Activated T-helper 2 cell treated with anti-CD3 and anti-CD28 coated beads, Interferon-gamma antibody, Interleukin-2, Interleukin-4, amounts not matched to agents 10 μg/mL and 5 μg/mL and 100 μg/mL, durations not matched to agents 14 hours and 24 hours and 36 hours (primary cell): ENCODE measurements around the gene UCK2. TPM values are rescaled to one million over a fixed set of nuclear protein-coding genes. Genes with fewer than 3 reads are reported as not detected.

Source experiments
- DNase-seq: peaks from one replicate; pipeline ENCODE4 v3.0.0; 2021; ENCODE audit warnings: low spot score
- H3K27ac Mint-ChIP-seq: one replicate; pipeline ENCODE4 v1.8.0; 2021; ENCODE audit warnings: mixed read lengths
- H3K27me3 Mint-ChIP-seq: one replicate; pipeline ENCODE4 v1.8.0; 2021; ENCODE audit warnings: low read depth, mixed read lengths
- H3K36me3 Mint-ChIP-seq: one replicate; pipeline ENCODE4 v1.8.0; 2021; ENCODE audit warnings: low read depth, mixed read lengths
- H3K4me1 Mint-ChIP-seq: one replicate; pipeline ENCODE4 v1.8.0; 2021; ENCODE audit warnings: low read depth, mixed read lengths
- H3K4me3 Mint-ChIP-seq: one replicate; pipeline ENCODE4 v1.8.0; 2021; ENCODE audit warnings: low read depth, mild to moderate bottlenecking, moderate library complexity, mixed read lengths
- H3K9me3 Mint-ChIP-seq: one replicate; pipeline ENCODE4 v1.8.0; 2021; ENCODE audit warnings: mixed read lengths
- intact Hi-C: fragments of 100-400 bp; cut with micrococcal nuclease; formaldehyde crosslinking; loops from one replicate; pipeline ENCODE4 v1.15.1; 2023
- total RNA-seq: library from RNA; stranded (reverse); gene quantifications from 2 replicates; pipeline ENCODE4 v1.2.3, GENCODE V29; 2022

Gene UCK2
- total RNA-seq, 1 donor from 2014 or later, result 94.3 TPM

DNA sequence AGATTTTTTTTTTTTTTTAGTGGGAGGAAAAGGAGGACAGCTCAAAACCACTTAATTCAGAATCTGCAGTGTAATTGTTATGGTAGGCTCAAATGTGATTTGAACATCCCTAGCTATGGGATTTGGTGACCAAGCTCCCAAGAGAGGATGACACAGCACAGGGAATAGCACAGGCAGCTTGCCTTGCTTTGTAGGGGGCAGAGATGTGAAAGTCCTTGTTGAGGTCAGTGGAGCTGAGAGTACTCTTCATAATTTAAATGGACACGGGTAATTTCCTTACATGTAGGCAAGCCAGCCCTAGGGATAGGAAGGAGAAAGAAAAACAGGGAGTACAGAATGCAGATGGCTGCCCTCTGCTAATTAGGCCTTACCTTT lies 3.2 kb upstream of the UCK2 start:
- H3K9me3 Mint-ChIP-seq, result no peaks in the 10 kb centered on the region
- DNase-seq, result no peak
- intact Hi-C loops, result no loop called here
- H3K27ac Mint-ChIP-seq, result no peak overlapping the region
- H3K27me3 Mint-ChIP-seq, result peaks cover 13% of the 10 kb centered on the region
- H3K36me3 Mint-ChIP-seq, result peaks cover 7% of the 10 kb centered on the region
- peaks cover 11% of the 10 kb centered on the region for H3K4me1 Mint-ChIP-seq
- no peak overlapping the region for H3K4me3 Mint-ChIP-seq

DNA sequence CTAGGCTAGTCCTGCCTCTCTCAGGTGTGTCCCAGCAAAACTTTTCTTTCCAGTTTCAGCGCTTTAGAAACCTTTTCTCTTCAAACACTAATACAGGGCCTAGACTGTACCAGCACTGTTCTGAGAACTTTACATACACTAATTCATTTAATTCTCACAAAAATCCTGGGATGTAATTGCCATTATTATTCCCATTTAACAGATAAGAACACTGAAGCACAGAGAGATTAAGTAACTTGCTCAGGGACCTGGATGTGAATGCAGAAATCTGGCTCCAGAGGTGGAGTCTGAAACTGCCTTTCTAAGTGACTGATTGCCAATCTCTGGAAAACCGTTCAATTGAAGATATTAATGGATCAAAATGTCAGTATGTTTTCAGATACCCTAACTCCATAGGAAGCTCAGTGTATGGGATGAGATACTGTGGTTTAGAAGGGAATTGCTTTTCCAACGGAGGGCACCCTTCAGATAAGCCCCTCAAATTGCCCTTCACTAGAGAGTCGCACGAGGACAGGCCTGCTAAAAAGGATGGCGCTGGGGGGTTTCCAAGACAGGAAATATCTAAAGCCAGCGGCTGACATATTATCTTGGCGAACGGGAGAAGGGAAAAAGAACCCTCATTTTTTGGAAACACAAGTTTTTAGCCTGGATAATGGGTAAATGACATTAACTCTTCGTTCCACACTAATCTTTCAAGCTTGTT lies 698 bp upstream of the UCK2 start:
- peaks cover 24% of the 10 kb centered on the region for H3K36me3 Mint-ChIP-seq
- intact Hi-C loops, result loop anchor here (1.0 to 5.0 kb wide), 6 partner anchors 52 to 229 kb away; partner anchors contain the start of genes ALDH9A1 and TMCO1
- H3K27me3 Mint-ChIP-seq, result peaks cover 8% of the 10 kb centered on the region
- H3K4me1 Mint-ChIP-seq, result peaks cover 20% of the 10 kb centered on the region
- peak overlapping the region; percentile 73 for H3K4me3 Mint-ChIP-seq
- no peaks in the 10 kb centered on the region for H3K9me3 Mint-ChIP-seq
- peak overlapping the region; percentile 60 for H3K27ac Mint-ChIP-seq
- DNase-seq, result no peak

DNA sequence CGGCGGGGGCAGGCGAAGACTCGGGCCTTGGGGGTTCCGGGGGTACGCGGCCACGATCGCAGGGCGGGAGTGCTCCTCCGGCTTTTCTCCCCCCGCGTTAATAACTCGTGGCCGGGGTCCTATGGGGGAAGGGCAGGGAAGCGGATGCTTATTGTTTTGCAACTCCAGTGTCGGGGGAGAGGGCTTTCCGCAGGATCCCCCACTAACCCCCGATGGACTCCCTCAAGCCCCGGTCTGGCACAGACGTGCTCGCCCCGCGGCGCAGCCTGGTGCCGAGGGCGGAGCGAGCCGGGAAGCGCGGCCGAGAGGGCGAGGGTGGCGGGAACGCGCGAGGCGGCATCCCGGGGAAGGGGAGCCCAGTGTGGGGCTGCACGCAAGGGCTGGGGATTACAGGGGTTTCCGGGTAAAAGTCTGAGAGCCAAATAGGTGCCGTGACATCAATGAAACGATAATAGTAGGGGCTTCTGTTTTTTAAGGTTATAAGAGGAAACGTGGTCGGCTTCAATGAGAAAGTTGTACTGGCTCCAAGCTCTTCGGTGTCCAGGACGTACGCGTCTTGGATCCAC lies 772 bp downstream of the UCK2 start:
- peak; percentile 32 for DNase-seq
- Mint-ChIP-seq H3K27ac (peak overlapping the region; percentile 81), H3K4me3 (peak overlapping the region; percentile 89), H3K9me3 (no peaks in the 10 kb centered on the region), H3K4me1 (peaks cover 26% of the 10 kb centered on the region), H3K27me3 (peaks cover 6% of the 10 kb centered on the region), H3K36me3 (peaks cover 29% of the 10 kb centered on the region)
- intact Hi-C loops, result loop anchor here (2.0 to 5.0 kb wide), 3 partner anchors 23 to 231 kb away; partner anchors contain the start of gene ALDH9A1

DNA sequence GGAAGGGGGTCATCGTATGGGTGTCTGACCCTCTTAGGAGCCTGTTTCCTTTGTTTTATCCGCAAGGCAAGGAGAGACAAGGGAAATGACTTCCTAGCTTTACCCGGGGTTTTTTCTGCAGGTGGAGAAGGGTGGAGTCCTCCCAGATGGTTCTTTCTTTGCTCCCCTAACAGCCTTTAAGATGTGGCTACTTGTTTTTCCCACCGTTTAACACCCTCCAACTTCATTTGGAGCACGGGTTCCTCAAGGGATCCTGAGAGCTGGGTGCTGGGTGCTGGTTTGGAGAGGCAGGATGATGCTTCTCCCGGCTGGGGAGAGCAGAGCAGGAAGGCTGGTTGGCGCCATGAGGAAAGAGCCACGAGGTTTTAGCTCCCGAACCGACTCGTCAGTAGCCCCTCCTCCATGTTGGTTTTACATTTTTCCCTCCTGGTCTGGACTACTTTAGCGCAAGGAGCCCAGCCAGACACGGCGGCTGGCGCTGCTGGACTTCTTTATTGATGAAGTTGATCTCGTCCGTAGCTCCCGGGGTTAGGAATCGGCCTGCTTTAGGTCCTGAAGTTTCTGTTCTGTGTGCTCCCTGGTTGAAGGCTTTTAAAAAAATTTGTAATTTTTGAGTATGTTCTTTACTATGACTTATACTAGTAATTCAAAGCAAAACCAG lies 1.4 kb downstream of the UCK2 start:
- intact Hi-C loops, result loop anchor here (2.0 to 5.0 kb wide), 3 partner anchors 22 to 231 kb away; partner anchors contain the start of gene ALDH9A1
- peaks cover 3% of the 10 kb centered on the region for H3K27me3 Mint-ChIP-seq
- H3K36me3 Mint-ChIP-seq, result peaks cover 31% of the 10 kb centered on the region
- H3K4me1 Mint-ChIP-seq, result peaks cover 27% of the 10 kb centered on the region
- H3K27ac Mint-ChIP-seq, result peak overlapping the region; percentile 81
- no peaks in the 10 kb centered on the region for H3K9me3 Mint-ChIP-seq
- H3K4me3 Mint-ChIP-seq, result peak overlapping the region; percentile 89
- DNase-seq, result peak; percentile 10

DNA sequence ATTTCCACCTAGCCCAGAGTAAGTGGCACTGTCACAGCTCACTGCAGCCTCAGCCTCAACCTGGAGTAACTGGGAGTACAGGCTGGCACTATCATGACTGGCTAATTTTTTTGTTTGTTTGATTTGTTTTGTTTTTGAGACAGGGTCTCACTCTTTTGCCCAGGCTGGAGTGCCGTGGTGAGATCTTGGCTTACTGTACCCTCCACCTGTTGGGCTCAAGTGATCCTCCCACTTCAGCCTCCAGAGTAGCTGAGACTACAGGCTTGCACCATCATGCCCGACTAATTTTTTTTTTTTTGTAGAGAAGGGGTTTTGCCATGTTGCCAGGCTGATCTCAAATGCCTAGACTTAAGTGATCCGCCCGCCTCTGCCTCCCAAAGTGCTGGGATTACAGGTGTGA lies 2.5 kb downstream of the UCK2 start:
- no peak for DNase-seq
- intact Hi-C loops, result loop anchor here (2.0 to 5.0 kb wide), 3 partner anchors 21 to 233 kb away; partner anchors contain the start of gene ALDH9A1
- no peaks in the 10 kb centered on the region for H3K27me3 Mint-ChIP-seq

DNA sequence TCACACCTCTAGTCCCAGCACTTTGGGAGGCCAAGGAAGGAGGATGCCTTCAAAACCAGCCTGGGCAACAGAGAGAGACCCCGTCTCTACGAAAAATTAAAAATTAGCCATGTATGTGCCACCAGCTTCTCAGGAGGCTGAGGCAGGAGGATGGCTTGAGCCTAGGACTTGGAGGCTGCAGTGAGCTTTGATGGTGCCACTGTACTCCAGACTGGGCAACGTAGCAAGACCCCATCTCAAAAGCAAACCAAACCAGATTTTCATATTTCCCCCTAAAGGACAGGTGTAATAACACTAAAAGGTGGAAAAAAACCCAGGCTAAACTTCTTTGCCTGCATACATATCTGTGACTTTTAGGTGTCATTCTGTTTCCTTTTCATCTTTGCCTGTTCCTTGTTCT lies 3.7 kb downstream of the UCK2 start:
- no peak overlapping the region for H3K4me3 Mint-ChIP-seq
- intact Hi-C loops, result no loop called here
- peaks cover 33% of the 10 kb centered on the region for H3K4me1 Mint-ChIP-seq
- H3K27ac Mint-ChIP-seq, result no peak overlapping the region
- H3K27me3 Mint-ChIP-seq, result no peaks in the 10 kb centered on the region
- H3K9me3 Mint-ChIP-seq, result no peaks in the 10 kb centered on the region
- peaks cover 31% of the 10 kb centered on the region for H3K36me3 Mint-ChIP-seq
- DNase-seq, result no peak

More for the DNA sequence above, 2.5 kb downstream of the UCK2 start:
- Mint-ChIP-seq H3K4me1 (peaks cover 32% of the 10 kb centered on the region), H3K4me3 (peak overlapping the region; percentile 89), H3K36me3 (peaks cover 31% of the 10 kb centered on the region), H3K9me3 (no peaks in the 10 kb centered on the region), H3K27ac (no peak overlapping the region)

DNA sequence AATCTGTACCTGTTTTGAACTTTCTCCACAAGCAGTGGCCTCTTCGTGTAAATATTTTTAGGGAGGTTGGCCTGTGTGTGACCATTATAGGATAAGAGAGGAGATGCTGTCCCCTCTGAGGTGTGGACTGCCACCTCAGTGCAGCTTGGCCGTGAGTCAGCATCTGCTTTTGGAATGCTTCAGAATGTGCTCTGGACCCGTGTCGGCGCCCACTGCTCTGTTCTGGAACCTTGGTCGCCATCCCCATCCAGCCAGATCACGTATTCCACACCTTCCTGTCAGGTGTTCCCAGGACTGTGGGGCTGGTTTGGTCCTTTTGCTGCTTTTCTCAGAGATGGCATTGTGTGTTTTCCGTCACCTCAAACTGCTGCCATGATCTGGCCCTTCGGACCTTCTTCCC lies 5.5 kb downstream of the UCK2 start:
- Mint-ChIP-seq H3K4me3 (no peak overlapping the region), H3K9me3 (no peaks in the 10 kb centered on the region), H3K27me3 (no peaks in the 10 kb centered on the region), H3K36me3 (peaks cover 38% of the 10 kb centered on the region), H3K27ac (no peak overlapping the region), H3K4me1 (peaks cover 33% of the 10 kb centered on the region)
- DNase-seq, result no peak
- intact Hi-C loops, result no loop called here

DNA sequence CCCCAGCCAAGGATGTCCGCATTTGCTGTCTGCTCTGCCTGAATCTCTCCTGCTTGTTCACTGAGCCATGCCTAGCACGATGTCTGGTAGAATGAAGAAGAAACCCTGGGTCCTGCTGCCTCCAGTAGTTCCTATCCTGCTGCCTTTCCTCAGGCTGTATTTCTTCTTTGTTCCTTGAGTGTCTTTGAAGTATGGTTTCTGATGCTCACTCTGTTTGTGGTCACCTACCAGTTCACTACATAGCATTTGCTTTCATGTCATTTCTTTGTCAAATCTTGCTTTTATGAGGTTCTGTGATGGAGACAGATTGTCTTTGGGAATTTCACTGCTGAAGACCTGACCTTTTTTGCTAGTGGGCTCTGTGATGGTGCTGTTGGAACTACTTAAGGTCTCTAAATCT lies 5.9 kb downstream of the UCK2 start:
- no peak for DNase-seq
- no peak overlapping the region for H3K4me3 Mint-ChIP-seq
- no peaks in the 10 kb centered on the region for H3K9me3 Mint-ChIP-seq
- H3K4me1 Mint-ChIP-seq, result peaks cover 38% of the 10 kb centered on the region
- intact Hi-C loops, result no loop called here
- peaks cover 43% of the 10 kb centered on the region for H3K36me3 Mint-ChIP-seq
- no peak overlapping the region for H3K27ac Mint-ChIP-seq
- no peaks in the 10 kb centered on the region for H3K27me3 Mint-ChIP-seq

DNA sequence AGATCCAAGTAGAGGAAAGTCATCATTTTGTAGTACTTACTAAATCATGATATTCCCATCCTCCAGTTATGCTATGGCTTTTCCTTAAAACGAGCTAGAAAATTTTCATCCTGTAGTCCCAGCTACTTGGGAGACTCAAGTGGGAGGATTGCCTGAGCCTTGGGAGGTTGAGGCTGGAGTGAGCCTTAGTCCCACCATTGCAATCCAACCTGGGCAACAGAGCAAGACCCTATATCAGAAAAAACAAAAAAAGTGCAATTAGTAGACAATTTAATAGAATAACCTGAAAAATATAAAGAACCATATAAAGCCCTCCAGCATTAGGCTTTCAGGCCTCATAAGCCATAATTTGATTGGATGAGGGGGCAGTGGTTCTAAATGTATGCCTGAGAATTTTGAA lies 6.8 kb downstream of the UCK2 start:
- Mint-ChIP-seq H3K36me3 (peaks cover 37% of the 10 kb centered on the region), H3K9me3 (no peaks in the 10 kb centered on the region), H3K4me3 (no peak overlapping the region), H3K27me3 (no peaks in the 10 kb centered on the region), H3K4me1 (peaks cover 40% of the 10 kb centered on the region), H3K27ac (no peak overlapping the region)
- intact Hi-C loops, result no loop called here
- no peak for DNase-seq

DNA sequence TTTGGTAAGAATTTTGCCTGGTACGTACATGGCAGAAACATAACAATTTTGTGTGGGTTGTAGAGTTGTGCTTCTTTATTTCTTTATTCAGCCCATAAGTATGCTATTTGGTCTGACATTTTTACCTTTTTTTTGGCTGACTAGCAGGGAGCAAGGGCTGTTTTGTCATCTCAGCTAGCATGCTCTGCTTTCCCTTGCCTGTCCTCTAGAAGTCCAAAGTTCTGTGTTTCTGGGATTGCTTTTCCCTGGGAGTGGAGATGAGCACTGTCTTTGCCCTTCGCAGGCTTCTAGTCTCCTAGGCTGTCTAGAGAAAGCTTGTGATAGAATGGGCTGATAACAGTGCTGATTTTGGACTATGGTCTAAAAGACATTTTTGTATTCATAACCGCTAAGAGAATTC lies 7.5 kb downstream of the UCK2 start:
- no peaks in the 10 kb centered on the region for H3K27me3 Mint-ChIP-seq
- no peak for DNase-seq
- no peak overlapping the region for H3K27ac Mint-ChIP-seq
- intact Hi-C loops, result no loop called here
- H3K9me3 Mint-ChIP-seq, result no peaks in the 10 kb centered on the region
- no peak overlapping the region for H3K4me3 Mint-ChIP-seq
- peaks cover 32% of the 10 kb centered on the region for H3K36me3 Mint-ChIP-seq
- peaks cover 38% of the 10 kb centered on the region for H3K4me1 Mint-ChIP-seq

DNA sequence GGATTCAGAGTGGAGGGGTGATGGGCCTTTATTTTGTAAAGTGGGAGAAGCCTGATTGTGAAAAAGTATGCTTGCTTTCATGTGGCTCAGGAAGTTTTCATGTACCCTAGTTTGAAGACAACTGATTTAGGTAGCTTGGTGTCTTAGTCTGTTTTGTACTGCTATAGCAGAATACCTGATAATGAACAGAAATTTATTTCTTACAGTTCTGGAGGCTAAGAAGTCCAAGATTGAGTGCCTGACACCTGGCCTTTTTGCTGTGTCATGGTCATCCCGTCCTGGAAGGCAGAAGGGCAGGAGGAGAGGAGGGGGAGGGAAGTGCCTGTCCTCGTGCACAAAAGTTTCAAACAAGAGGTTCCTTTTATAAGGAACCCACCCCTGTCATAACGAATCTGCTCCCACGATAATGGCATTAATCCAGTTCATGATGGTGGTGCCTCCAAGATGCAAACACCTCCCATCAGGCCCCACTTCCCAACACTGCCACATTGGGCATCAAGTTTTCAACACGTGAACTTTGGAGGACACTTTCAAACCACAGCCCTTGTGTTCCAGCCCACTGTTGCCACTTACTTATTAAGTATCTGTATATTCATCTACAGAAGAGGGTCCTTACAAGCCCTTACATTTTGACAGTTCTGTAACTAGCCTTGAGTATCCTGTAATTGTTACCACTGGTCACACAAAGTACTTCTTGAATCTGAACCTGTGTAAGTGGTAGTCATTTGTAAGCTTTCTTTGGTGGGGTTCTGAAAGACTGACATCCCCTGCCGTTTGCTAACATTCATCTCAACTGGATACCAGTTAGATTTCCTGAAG lies 9.5 kb downstream of the UCK2 start:
- Mint-ChIP-seq H3K4me3 (no peak overlapping the region), H3K27me3 (no peaks in the 10 kb centered on the region), H3K36me3 (peaks cover 24% of the 10 kb centered on the region), H3K9me3 (no peaks in the 10 kb centered on the region), H3K27ac (no peak overlapping the region), H3K4me1 (peaks cover 43% of the 10 kb centered on the region)
- no peak for DNase-seq
- intact Hi-C loops, result no loop called here

DNA sequence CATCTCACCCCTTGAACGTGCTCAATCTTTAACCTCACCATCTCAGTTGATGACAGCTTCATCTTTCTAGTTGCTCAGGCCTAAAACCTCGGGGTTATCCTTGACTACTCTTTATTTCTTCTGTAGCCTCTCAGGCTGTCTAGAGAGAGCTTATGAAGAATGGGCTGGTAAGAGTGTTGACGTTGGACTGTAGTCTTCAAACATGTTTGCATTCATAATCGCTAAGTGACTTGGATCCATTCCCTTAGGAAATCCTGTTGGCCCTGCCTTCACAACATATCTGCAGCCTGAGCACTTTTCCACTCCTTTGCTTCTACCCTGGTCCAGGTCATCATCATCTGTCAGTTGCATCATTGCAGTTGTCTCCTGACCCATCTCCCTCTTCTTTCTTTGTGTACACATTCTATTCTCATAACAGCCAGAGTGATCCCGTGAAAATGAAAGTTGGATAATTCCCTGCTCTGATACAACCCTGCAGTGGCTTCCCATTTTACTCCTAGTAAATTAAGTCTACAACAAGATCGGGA lies 10.5 kb downstream of the UCK2 start:
- Mint-ChIP-seq H3K27me3 (no peaks in the 10 kb centered on the region), H3K9me3 (no peaks in the 10 kb centered on the region), H3K4me1 (peaks cover 48% of the 10 kb centered on the region), H3K36me3 (peaks cover 26% of the 10 kb centered on the region), H3K27ac (no peak overlapping the region), H3K4me3 (no peak overlapping the region)
- DNase-seq, result no peak
- intact Hi-C loops, result no loop called here
